Measurements from ENCODE around the gene FAM83E. TPM values are rescaled to one million over a fixed set of nuclear protein-coding genes. Genes with fewer than 3 reads are reported as not detected.

The FAM83E gene
- total RNA-seq, 1 donor: 1.3 TPM

DNA sequence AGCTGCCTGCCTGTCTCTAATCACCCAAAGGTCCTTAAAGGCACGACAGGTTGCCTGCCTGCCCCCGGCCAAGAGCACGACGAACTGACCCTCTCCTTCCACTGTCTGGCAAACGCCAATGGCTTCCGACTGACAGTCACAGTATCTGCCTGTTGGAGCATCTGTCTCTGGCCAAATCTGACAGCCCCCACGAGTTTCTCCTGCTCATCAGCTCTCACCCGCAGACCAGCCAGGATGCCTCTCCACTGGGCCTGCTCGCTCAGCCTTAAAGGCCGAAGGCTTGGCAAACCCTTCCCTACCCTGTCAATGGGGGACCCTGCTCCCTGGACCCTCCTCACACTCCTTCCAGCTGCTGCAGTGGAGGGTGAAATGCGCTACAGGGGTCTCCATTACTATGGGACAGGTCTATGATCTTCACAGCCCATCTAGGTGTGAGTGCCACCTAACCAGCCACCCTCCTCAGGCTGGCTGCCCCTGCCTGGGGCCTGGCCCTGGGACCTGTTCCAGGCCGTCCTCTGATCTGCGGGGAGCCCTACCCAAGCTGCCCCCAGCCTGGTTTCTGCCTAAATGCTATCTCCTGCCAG, 932 bp downstream of the FAM83E start:
- no peak for DNase-seq (ENCODE audit: low read depth)
- H3K4me3 ChIP-seq (ENCODE audit: low read depth, low read length): no peak overlapping the region
- TF ChIP-seq, protein P1, sequence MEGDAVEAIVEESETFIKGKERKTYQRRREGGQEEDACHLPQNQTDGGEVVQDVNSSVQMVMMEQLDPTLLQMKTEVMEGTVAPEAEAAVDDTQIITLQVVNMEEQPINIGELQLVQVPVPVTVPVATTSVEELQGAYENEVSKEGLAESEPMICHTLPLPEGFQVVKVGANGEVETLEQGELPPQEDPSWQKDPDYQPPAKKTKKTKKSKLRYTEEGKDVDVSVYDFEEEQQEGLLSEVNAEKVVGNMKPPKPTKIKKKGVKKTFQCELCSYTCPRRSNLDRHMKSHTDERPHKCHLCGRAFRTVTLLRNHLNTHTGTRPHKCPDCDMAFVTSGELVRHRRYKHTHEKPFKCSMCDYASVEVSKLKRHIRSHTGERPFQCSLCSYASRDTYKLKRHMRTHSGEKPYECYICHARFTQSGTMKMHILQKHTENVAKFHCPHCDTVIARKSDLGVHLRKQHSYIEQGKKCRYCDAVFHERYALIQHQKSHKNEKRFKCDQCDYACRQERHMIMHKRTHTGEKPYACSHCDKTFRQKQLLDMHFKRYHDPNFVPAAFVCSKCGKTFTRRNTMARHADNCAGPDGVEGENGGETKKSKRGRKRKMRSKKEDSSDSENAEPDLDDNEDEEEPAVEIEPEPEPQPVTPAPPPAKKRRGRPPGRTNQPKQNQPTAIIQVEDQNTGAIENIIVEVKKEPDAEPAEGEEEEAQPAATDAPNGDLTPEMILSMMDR (IDR thresholded peaks at IDR 0.05; ENCODE audit: insufficient read depth, low read depth, low read length): no peak

DNA sequence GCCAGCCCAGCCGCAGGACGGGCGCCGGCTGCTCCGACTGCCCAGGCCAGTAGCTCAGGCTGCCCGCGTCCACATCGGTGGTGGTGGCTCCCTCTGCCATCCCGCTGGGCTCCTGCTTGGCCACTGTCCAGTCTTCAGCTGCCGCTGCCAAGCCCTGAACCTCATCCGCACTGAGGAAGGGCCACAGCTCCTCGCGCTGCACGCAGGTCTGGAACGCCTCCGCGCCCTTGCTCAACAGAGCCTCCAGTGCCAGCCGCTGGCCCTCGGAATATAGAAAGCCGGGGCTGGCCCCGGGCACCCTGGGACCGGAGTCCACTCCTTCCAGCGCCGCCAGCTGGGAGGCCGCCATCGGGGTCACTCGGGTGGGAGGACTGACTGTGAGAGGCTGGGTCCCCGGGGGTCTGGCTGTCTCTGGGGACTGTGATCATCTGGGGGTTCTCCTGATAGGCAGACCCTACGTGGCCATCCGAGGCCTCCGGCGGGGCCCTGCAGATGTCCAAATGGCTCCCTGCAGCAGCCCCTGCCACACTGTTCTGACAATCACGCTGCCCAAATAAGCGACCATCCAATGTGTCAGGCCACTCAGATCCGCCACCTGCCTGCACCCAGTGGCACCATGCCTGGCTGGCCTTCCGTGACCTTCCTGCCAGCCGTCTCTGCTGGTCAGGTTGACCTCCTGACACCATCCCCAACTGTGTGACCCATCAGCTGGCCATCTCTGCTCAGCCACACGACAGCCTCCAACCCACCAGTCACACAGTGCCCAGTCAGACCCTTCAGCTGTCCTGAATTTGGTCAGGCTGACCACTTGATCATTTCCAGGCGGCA, 1.6 kb downstream of the FAM83E start:
- H3K4me3 ChIP-seq (ENCODE audit: low read depth, low read length): no peak overlapping the region
- DNase-seq (ENCODE audit: low read depth): no peak
- TF ChIP-seq, protein P1 (IDR thresholded peaks at IDR 0.05; ENCODE audit: insufficient read depth, low read depth, low read length): no peak

DNA sequence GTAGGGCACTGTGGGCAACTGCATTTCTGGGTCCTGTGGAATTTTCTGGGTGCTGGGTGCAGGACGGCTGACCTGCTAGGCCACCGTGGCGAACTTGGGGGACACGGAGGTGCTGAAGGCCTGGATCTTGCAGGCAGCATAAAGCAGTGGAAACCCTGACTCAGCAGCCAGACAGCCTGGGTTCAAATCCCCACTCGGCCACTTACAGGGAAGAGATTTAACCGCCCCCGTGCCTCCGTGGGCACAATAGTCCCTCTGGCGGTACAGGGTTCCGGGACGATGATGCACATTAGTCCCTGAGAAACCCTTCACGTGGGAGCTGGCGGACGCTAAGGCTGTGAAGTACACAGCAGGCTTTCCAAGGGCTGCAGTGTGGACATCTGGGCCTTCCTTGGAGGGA, 3.0 kb downstream of the FAM83E start:
- no peak overlapping the region for H3K4me3 ChIP-seq (ENCODE audit: low read depth, low read length)

DNA sequence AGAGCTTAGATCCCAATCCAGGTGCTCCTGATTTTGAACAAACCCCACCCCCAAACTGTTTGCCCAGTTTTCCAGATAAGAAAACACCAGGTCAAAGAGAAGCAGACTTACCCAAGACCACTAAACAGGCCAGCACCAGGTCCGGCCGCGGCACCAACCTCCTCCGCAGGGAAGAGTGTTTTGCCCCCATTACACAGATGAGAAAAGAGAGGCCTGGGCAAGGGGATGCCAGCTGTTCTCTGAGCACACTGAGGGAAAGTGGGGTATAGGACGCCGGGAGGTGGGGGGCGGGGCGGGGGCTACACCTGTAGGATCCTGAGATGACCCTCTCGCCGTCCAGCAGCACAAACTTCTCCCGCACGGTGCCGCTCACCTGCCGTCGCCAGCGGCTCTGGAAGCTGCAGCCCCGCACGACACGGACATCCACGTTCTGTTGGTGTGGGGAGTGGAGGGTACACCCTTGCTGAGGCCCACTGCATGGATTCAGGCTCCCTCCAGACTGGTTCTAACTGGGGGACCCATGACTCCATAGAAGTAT, 5.2 kb downstream of the FAM83E start:
- TF ChIP-seq, protein P1 (IDR thresholded peaks at IDR 0.05; ENCODE audit: insufficient read depth, low read depth, low read length): no peak
- no peak for DNase-seq (ENCODE audit: low read depth)
- H3K4me3 ChIP-seq (ENCODE audit: low read depth, low read length): no peak overlapping the region

More for the DNA sequence above, 3.0 kb downstream of the FAM83E start:
- TF ChIP-seq, protein P1 (IDR thresholded peaks at IDR 0.05; ENCODE audit: insufficient read depth, low read depth, low read length): no peak
- no peak for DNase-seq (ENCODE audit: low read depth)

DNA sequence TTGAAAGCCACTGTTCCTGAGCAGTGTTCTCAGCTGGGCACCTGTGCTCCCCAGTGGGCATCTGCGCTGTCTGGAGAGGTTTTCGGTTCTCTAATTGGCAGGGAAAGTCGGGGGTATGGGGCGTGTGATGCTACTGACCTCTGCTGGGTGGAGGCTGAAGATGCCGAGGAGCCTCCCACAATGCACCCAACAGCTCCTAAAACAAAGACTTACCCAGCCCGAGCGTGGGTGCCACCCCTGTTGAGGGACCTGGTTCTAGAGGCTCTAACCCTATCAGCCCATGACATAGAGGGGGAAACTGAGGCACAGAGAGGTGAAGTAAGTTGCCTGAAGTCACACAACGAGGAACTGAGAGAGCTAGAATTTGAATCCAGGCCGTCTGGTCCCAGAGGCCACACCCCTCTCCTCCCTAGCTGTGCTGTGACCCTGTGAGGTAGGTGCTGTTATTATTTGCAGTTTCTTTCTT, 6.0 kb downstream of the FAM83E start:
- H3K4me3 ChIP-seq (ENCODE audit: low read depth, low read length): no peak overlapping the region
- TF ChIP-seq, protein P1 (IDR thresholded peaks at IDR 0.05; ENCODE audit: insufficient read depth, low read depth, low read length): peak; percentile 62
- DNase-seq (ENCODE audit: low read depth): peak; percentile 38

DNA sequence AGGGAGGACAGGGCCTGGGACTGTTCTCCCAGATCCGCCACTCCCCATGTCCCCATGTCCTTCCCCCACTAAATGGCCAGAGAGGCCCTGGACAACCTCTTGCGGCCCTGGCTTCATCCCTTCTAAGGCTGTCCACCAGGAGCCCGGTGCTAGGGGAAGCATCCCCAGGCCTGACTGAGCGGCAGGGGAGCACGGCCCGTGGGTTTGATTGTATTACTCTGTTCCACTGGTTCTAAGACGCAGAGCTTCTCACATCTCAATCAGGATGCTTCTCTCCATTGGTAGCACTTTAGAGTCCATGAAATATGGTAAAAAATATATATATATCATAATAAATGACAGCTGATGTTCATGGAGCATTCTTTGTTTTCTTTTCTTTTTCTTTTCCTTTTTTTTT, 7.5 kb downstream of the FAM83E start:
- H3K4me3 ChIP-seq (ENCODE audit: low read depth, low read length): no peak overlapping the region
- TF ChIP-seq, protein P1 (IDR thresholded peaks at IDR 0.05; ENCODE audit: insufficient read depth, low read depth, low read length): no peak
- no peak for DNase-seq (ENCODE audit: low read depth)

Measured in fibroblast of villous mesenchyme (primary cell).